Measurements from ENCODE around the gene TTLL3. TPM values are rescaled to one million over a fixed set of nuclear protein-coding genes. Genes with fewer than 3 reads are reported as not detected.

The TTLL3 gene
- total and polyA plus RNA-seq, 2 of the 13 experiments (the other 11 are each of a cell fraction or from before 2014, with no cell fraction given) = 9.5 to 51.2 TPM

DNA sequence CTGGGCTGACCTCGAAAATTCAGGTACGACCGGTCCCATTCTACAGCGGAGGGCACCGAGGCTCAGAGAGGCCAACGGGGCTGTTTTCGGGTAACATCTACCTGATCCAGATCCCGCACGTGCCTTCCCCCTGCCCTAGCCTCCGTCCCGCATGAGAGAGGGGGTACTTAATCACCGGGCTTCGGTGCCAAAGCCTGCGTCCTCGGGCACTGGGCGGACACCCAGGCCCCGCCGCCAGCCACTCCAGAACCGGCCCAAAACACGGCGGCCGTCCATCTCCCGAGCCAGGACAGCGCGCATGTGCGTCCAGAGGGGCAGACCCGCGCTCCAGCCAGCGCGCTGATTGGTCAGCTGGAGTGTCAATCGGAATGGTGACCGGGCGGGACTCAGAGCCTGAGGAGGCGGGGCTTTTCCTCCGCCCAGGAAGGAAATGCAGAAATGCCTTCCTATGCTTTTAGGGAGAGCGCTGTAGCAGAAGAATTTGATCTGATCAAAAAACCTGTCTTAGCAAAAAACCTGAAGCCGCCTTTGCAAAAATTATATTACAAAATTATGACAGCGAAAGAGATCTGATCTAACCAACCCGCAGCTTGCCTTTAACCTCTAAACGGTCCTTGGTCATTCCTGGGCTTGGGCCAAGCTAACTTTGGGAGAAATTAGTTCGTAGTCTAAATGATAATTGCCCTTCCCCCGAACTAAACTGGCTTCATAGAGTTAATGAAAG is 33.8 kb downstream of the TTLL3 start, which contains the start of gene RPUSD3 (continued):
- TF ChIP-seq ZBTB21 (CRISPR knock-in tag; IDR thresholded peaks at IDR 0.05) = no peak
- no peak for TF ChIP-seq MED13 (CRISPR knock-in tag; IDR thresholded peaks at IDR 0.05)
- TF ChIP-seq, protein P1, sequence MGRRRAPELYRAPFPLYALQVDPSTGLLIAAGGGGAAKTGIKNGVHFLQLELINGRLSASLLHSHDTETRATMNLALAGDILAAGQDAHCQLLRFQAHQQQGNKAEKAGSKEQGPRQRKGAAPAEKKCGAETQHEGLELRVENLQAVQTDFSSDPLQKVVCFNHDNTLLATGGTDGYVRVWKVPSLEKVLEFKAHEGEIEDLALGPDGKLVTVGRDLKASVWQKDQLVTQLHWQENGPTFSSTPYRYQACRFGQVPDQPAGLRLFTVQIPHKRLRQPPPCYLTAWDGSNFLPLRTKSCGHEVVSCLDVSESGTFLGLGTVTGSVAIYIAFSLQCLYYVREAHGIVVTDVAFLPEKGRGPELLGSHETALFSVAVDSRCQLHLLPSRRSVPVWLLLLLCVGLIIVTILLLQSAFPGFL (CRISPR knock-in tag; IDR thresholded peaks at IDR 0.05) = no peak
- peak; percentile 65; the same call in 1 of the 2 replicates for TF ChIP-seq ZNF44 (CRISPR knock-in tag; IDR thresholded peaks at IDR 0.05)
- TF ChIP-seq FOXK2 (IDR thresholded peaks at IDR 0.05) = no peak
- no peak for TF ChIP-seq FIP1L1 (IDR thresholded peaks at IDR 0.05; ENCODE audit: borderline replicate concordance, insufficient read depth, low read depth, low read length)
- no peak for TF ChIP-seq EP300 (IDR thresholded peaks at IDR 0.05; ENCODE audit: low read depth in 2 of 2, low read length in 2 of 2)
- no peak; the same call in 1 of the 2 replicates for TF ChIP-seq EP300 (CRISPR knock-in tag; IDR thresholded peaks at IDR 0.05; ENCODE audit: borderline replicate concordance)
- TF ChIP-seq IKZF4 (CRISPR knock-in tag; IDR thresholded peaks at IDR 0.05; ENCODE audit: borderline replicate concordance, low read depth, not compliant biosample characterization) = peak; percentile 36
- TF ChIP-seq, protein P2, sequence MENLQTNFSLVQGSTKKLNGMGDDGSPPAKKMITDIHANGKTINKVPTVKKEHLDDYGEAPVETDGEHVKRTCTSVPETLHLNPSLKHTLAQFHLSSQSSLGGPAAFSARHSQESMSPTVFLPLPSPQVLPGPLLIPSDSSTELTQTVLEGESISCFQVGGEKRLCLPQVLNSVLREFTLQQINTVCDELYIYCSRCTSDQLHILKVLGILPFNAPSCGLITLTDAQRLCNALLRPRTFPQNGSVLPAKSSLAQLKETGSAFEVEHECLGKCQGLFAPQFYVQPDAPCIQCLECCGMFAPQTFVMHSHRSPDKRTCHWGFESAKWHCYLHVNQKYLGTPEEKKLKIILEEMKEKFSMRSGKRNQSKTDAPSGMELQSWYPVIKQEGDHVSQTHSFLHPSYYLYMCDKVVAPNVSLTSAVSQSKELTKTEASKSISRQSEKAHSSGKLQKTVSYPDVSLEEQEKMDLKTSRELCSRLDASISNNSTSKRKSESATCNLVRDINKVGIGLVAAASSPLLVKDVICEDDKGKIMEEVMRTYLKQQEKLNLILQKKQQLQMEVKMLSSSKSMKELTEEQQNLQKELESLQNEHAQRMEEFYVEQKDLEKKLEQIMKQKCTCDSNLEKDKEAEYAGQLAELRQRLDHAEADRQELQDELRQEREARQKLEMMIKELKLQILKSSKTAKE (CRISPR knock-in tag; IDR thresholded peaks at IDR 0.05; ENCODE audit: borderline replicate concordance) = no peak
- no peak for TF ChIP-seq HOXA3 (CRISPR knock-in tag; IDR thresholded peaks at IDR 0.05)
- no peak for TF ChIP-seq RNF2 (conservative IDR thresholded peaks at IDR 0.05; ENCODE audit: low read depth)
- TF ChIP-seq, protein P3, sequence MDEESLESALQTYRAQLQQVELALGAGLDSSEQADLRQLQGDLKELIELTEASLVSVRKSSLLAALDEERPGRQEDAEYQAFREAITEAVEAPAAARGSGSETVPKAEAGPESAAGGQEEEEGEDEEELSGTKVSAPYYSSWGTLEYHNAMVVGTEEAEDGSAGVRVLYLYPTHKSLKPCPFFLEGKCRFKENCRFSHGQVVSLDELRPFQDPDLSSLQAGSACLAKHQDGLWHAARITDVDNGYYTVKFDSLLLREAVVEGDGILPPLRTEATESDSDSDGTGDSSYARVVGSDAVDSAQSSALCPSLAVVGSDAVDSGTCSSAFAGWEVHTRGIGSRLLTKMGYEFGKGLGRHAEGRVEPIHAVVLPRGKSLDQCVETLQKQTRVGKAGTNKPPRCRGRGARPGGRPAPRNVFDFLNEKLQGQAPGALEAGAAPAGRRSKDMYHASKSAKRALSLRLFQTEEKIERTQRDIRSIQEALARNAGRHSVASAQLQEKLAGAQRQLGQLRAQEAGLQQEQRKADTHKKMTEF (CRISPR knock-in tag; IDR thresholded peaks at IDR 0.05) = peak; percentile 54; the same call in 1 of the 2 replicates
- TF ChIP-seq ZNF598 (CRISPR knock-in tag; IDR thresholded peaks at IDR 0.05; ENCODE audit: borderline replicate concordance) = no peak
- TF ChIP-seq SETDB1 (CRISPR knock-in tag; IDR thresholded peaks at IDR 0.05; ENCODE audit: borderline replicate concordance) = no peak
- TF ChIP-seq, protein P4, sequence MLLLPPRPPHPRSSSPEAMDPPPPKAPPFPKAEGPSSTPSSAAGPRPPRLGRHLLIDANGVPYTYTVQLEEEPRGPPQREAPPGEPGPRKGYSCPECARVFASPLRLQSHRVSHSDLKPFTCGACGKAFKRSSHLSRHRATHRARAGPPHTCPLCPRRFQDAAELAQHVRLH (CRISPR knock-in tag; IDR thresholded peaks at IDR 0.05; ENCODE audit: borderline replicate concordance, low read depth) = no peak
- TF ChIP-seq ZNF34 (CRISPR knock-in tag; IDR thresholded peaks at IDR 0.05; ENCODE audit: borderline replicate concordance) = no peak
- TF ChIP-seq MAFF (IDR thresholded peaks at IDR 0.05; ENCODE audit: low read depth, low read length) = no peak
- TF ChIP-seq, protein P5, sequence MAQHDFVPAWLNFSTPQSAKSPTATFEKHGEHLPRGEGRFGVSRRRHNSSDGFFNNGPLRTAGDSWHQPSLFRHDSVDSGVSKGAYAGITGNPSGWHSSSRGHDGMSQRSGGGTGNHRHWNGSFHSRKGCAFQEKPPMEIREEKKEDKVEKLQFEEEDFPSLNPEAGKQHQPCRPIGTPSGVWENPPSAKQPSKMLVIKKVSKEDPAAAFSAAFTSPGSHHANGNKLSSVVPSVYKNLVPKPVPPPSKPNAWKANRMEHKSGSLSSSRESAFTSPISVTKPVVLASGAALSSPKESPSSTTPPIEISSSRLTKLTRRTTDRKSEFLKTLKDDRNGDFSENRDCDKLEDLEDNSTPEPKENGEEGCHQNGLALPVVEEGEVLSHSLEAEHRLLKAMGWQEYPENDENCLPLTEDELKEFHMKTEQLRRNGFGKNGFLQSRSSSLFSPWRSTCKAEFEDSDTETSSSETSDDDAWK (CRISPR knock-in tag; IDR thresholded peaks at IDR 0.05) = no peak
- TF ChIP-seq SP2 (CRISPR knock-in tag; IDR thresholded peaks at IDR 0.05) = peak; percentile 97
- TF ChIP-seq ZMYM2 (CRISPR knock-in tag; IDR thresholded peaks at IDR 0.05) = no peak
- no peak; the same call in 1 of the 2 replicates for TF ChIP-seq TSC22D2 (CRISPR knock-in tag; IDR thresholded peaks at IDR 0.05; ENCODE audit: borderline replicate concordance)
- TF ChIP-seq NFIB (CRISPR knock-in tag; IDR thresholded peaks at IDR 0.05; ENCODE audit: borderline replicate concordance) = no peak
- TF ChIP-seq YEATS2 (CRISPR knock-in tag; IDR thresholded peaks at IDR 0.05; ENCODE audit: borderline replicate concordance) = 0 out of 2 replicates have a peak, but pooled peaks have one; percentile 55

Data from HepG2 (cell line).